HCT116 (cell line): ENCODE data around the gene LYPD4. TPM values are rescaled to one million over a fixed set of nuclear protein-coding genes. Genes with fewer than 3 reads are reported as not detected.

Experiments used
- ATAC-seq: fragments of 200-7000 bp; cut with Tn5 transposase; 2 replicates; pipeline ENCODE4 v1.9.1; 2020; ENCODE audit warnings: mild to moderate bottlenecking, moderate library complexity
- BruUV-seq: library from RNA; stranded (reverse); fragments of 400-500 nt; replicated peaks from 2 replicates; lab custom pipeline; 2021; lab: Mats Ljungman, UMichigan
- CTCF ChIA-PET: fragments of 300-600 bp; sonication (Branson Sonifier 250); formaldehyde crosslinking; loops from one replicate; lab custom pipeline; 2021; ENCODE audit warnings: antibody characterized with exemption; lab: Charles Lee
- POLR2A ChIA-PET: fragments of 300-600, 350-600 bp; sonication (Branson Sonifier 250); formaldehyde crosslinking; loops from one replicate; lab custom pipeline; 2021; ENCODE audit warnings: antibody characterized with exemption; lab: Charles Lee
- RAD21 ChIA-PET, 2 experiments: fragments of 300-600 bp; sonication (Branson Sonifier 250); formaldehyde crosslinking; loops; one replicate each; lab custom pipeline; 2023; ENCODE audit warnings: low total read pairs in 2 of 2; ENCODE audit not compliant: uncharacterized antibody in 2 of 2, unreplicated experiment in 2 of 2, low non-redundant PET in 1 of 2; lab: Charles Lee
- DNase-seq: peaks from one replicate; pipeline ENCODE4 v3.0.0-alpha.2; 2010; ENCODE audit warnings: low read depth, low spot score
- H2AFZ ChIP-seq: fragments of 200-600 bp; shearing (Covaris generic), sonication (generic); 2 replicates; pipeline ENCODE4 v1.6.1; 2017; ENCODE audit warnings: low read depth, mixed run types, mixed read lengths, antibody characterized with exemption, low read length; ENCODE audit not compliant: poor library complexity, severe bottlenecking
- H3K27ac ChIP-seq: 2 replicates; pipeline ENCODE4 v1.5.1; 2012; ENCODE audit warnings: low read depth, low read length
- H3K27me3 ChIP-seq: fragments of 200-600 bp; sonication (generic); 2 replicates; pipeline ENCODE4 v1.6.1; 2016; ENCODE audit warnings: mixed run types, low read length, mixed read lengths; ENCODE audit not compliant: insufficient read depth
- H3K36me3 ChIP-seq, 2 experiments: fragments of 200-500 bp in 1 of 2; fragments of 200-600 bp in 1 of 2; sonication (Bioruptor generic) in 1 of 2; sonication (generic) in 1 of 2; 2 replicates each; pipeline versions ENCODE4 v1.5.1 to v1.6.1; 2014 to 2016; ENCODE audit warnings: low read length in 2 of 2, inconsistent platforms in 1 of 2, mixed read lengths in 1 of 2, mixed run types in 1 of 2; ENCODE audit not compliant: insufficient read depth in 2 of 2, control insufficient read depth in 1 of 2
- H3K4me1 ChIP-seq, 2 experiments: fragments of 200-600 bp in 1 of 2; sonication (generic) in 1 of 2; 2 replicates each; pipeline versions ENCODE4 v1.5.1 to v1.6.1; 2012 to 2017; ENCODE audit warnings: low read length in 2 of 2, inconsistent platforms in 1 of 2, mild to moderate bottlenecking in 1 of 2, mixed read lengths in 1 of 2, mixed run types in 1 of 2, moderate library complexity in 1 of 2; ENCODE audit not compliant: insufficient read depth in 2 of 2, control insufficient read depth in 1 of 2
- H3K4me2 ChIP-seq: fragments of 200-600 bp; sonication (generic); 2 replicates; pipeline ENCODE4 v1.6.1; 2017; ENCODE audit warnings: mixed run types, low read length, mixed read lengths
- H3K4me3 ChIP-seq, 2 experiments: fragments of 200-600 bp in 1 of 2; sonication (generic) in 1 of 2; replicated peaks in 1 of 2; 2 replicates each; pipeline ENCODE4 v1.5.1; 2011 to 2016; ENCODE audit warnings: low read length in 2 of 2, control low read depth in 1 of 2, low read depth in 1 of 2, mild to moderate bottlenecking in 1 of 2, mixed read lengths in 1 of 2, mixed run types in 1 of 2
- H3K79me2 ChIP-seq: fragments of 200-600 bp; sonication (generic); 2 replicates; pipeline ENCODE4 v1.6.1; 2017; ENCODE audit warnings: mild to moderate bottlenecking, mixed run types, low read length, moderate library complexity, mixed read lengths; ENCODE audit not compliant: insufficient read depth
- H3K9ac ChIP-seq: fragments of 200-600 bp; sonication (generic); 2 replicates; pipeline ENCODE4 v1.6.1; 2016; ENCODE audit warnings: low read length, mixed read lengths
- H3K9me2 ChIP-seq: fragments of 200-600 bp; sonication (generic), shearing (Covaris generic); 2 replicates; pipeline ENCODE4 v1.6.1; 2017; ENCODE audit warnings: mixed run types, mild to moderate bottlenecking, moderate library complexity; ENCODE audit not compliant: insufficient read depth
- H3K9me3 ChIP-seq, 2 experiments: fragments of 200-500 bp in 1 of 2; fragments of 200-600 bp in 1 of 2; sonication (Bioruptor generic) in 1 of 2; sonication (generic) in 1 of 2; 2 replicates each; pipeline ENCODE4 v1.6.1; 2014 to 2017; ENCODE audit warnings: low read length in 2 of 2, mixed read lengths in 2 of 2, inconsistent platforms in 1 of 2, low read depth in 1 of 2, mild to moderate bottlenecking in 1 of 2, mixed run types in 1 of 2, moderate library complexity in 1 of 2; ENCODE audit not compliant: control insufficient read depth in 1 of 2, insufficient read depth in 1 of 2
- H4K20me1 ChIP-seq: fragments of 200-600 bp; sonication (generic), shearing (Covaris generic); 2 replicates; pipeline ENCODE4 v1.6.1; 2017; ENCODE audit warnings: mixed run types, mild to moderate bottlenecking, moderate library complexity; ENCODE audit not compliant: insufficient read depth
- ATF3 ChIP-seq: IDR thresholded peaks from 2 replicates; pipeline ENCODE4 v1.6.1; 2012
- CBX3 ChIP-seq: IDR thresholded peaks from 2 replicates; pipeline ENCODE4 v1.6.1; 2012; ENCODE audit warnings: low read depth
- EGR1 ChIP-seq: IDR thresholded peaks from 2 replicates; pipeline ENCODE4 v1.6.1; 2012; ENCODE audit warnings: low read depth
- ELF1 ChIP-seq: IDR thresholded peaks from 2 replicates; pipeline ENCODE4 v1.6.1; 2012; ENCODE audit warnings: low read depth, borderline replicate concordance
- EZH2 ChIP-seq: fragments of 200-600 bp; sonication (generic); IDR thresholded peaks from 2 replicates; pipeline ENCODE4 v1.6.1; 2017; ENCODE audit warnings: antibody characterized with exemption, mixed run types
- EZH2phosphoT487 ChIP-seq: fragments of 200-600 bp; IDR thresholded peaks from 2 replicates; pipeline ENCODE4 v1.6.1; 2018; ENCODE audit warnings: antibody characterized with exemption, borderline replicate concordance
- JUND ChIP-seq: IDR thresholded peaks from 2 replicates; pipeline ENCODE4 v1.6.1; 2012
- MAX ChIP-seq: IDR thresholded peaks from 2 replicates; pipeline ENCODE4 v1.6.1; 2012
- POLR2A ChIP-seq: IDR thresholded peaks from 2 replicates; pipeline ENCODE4 v1.7.0; 2011; ENCODE audit warnings: borderline replicate concordance; ENCODE audit not compliant: insufficient read depth, insufficient read length; ENCODE audit errors: extremely low read depth
- RAD21 ChIP-seq: IDR thresholded peaks from 2 replicates; pipeline ENCODE4 v1.6.1; 2012; ENCODE audit warnings: low read depth, mild to moderate bottlenecking
- REST ChIP-seq: IDR thresholded peaks from 2 replicates; pipeline ENCODE4 v1.6.1; 2012; ENCODE audit warnings: low read depth
- SIN3A ChIP-seq: IDR thresholded peaks from 2 replicates; pipeline ENCODE4 v1.6.1; 2012; ENCODE audit warnings: low read depth
- SP1 ChIP-seq: IDR thresholded peaks from 2 replicates; pipeline ENCODE4 v1.6.1; 2012; ENCODE audit warnings: low read depth
- ZBTB33 ChIP-seq: IDR thresholded peaks from 2 replicates; pipeline ENCODE4 v1.6.1; 2011; ENCODE audit warnings: mild to moderate bottlenecking, low read length, moderate library complexity; ENCODE audit not compliant: insufficient replicate concordance; ENCODE audit errors: extremely low read depth
- ZFX ChIP-seq: fragments of 450-650 bp; IDR thresholded peaks from 2 replicates; pipeline ENCODE4 v1.6.1; 2017
- ZNF274 ChIP-seq: fragments of 200-500 bp; sonication (Bioruptor generic); IDR thresholded peaks from 2 replicates; pipeline ENCODE4 v1.6.1; 2014; ENCODE audit warnings: mild to moderate bottlenecking, low read depth, low read length, inconsistent platforms
- intact Hi-C: fragments of 100-400 bp; cut with micrococcal nuclease; formaldehyde crosslinking; loops from 2 replicates; pipeline ENCODE4 v1.10.0; 2022
- total RNA-seq: library from RNA; stranded (reverse); gene quantifications from one replicate; pipeline ENCODE4 v1.2.1, GENCODE V29; 2021; ENCODE audit not compliant: unreplicated experiment

The LYPD4 gene
- total RNA-seq, 1 experiment from 2014 or later: not detected

GRCh38 chr19:41796901-41797300 lies 47.6 kb downstream of the LYPD4 start:
- RAD21 ChIA-PET: no interaction called here
- POLR2A ChIA-PET: no interaction called here
- CTCF ChIA-PET: no interaction called here
- no peaks in the 10 kb centered on the region for H3K36me3 ChIP-seq
- no peaks in the 10 kb centered on the region for H3K9me3 ChIP-seq
- H3K9ac ChIP-seq: no peak overlapping the region
- H2AFZ ChIP-seq: no peak overlapping the region
- no peaks in the 10 kb centered on the region for H3K9me2 ChIP-seq
- intact Hi-C loops: no loop called here
- H4K20me1 ChIP-seq: no peaks in the 10 kb centered on the region
- H3K4me2 ChIP-seq: no peak overlapping the region
- no peak for TF ChIP-seq SP1
- no peak for TF ChIP-seq MAX
- TF ChIP-seq ATF3: no peak
- TF ChIP-seq EGR1: no peak
- TF ChIP-seq EZH2phosphoT487: no peak
- TF ChIP-seq, all 23 proteins: peak for 0
- Histone ChIP-seq H3K27me3 (peaks cover 18% of the 10 kb centered on the region; the same call in 1 of the 2 replicates), H3K4me1 (no peaks in the 10 kb centered on the region; a peak in 1 of 4 replicates), H3K4me3 (no peak overlapping the region), H3K27ac (no peak overlapping the region), H3K79me2 (no peaks in the 10 kb centered on the region)
- ATAC-seq (no peak), DNase-seq (no peak)
- no TSS peak for BruUV-seq

GRCh38 chr19:41796362-41796761 lies 48.1 kb downstream of the LYPD4 start, which contains the start of gene CEACAM3:
Gene CEACAM3 (plus strand): TSS chr19:41796587. CDS start chr19:41796678, 91 bp downstream.
- Histone ChIP-seq H3K9me2 (no peaks in the 10 kb centered on the region), H2AFZ (no peak within 1 kb of the TSS), H3K4me2 (no peak within 1 kb of the TSS), H3K79me2 (no peaks in the 10 kb centered on the region), H3K36me3 (no peaks in the 10 kb centered on the region), H3K9ac (no peak within 1 kb of the TSS), H3K4me3 (no peak within 1 kb of the TSS), H3K27me3 (peaks cover 22% of the 10 kb centered on the region; the same call in 1 of the 2 replicates), H3K9me3 (no peaks in the 10 kb centered on the region), H4K20me1 (no peaks in the 10 kb centered on the region), H3K4me1 (no peaks in the 10 kb centered on the region; a peak in 1 of 4 replicates), H3K27ac (no peak within 1 kb of the TSS)
- no TSS peak for BruUV-seq
- ChIA-PET RAD21 (no interaction called here), POLR2A (no interaction called here), CTCF (interaction anchor here (1.6 to 5.1 kb wide), 3 partner anchors 14 to 40 kb away, joined by 6 to 80 read pairs (median 6); no protein-coding TSS in a partner anchor)
- DNase-seq (no peak), ATAC-seq (no peak)
- intact Hi-C loops: no loop called here
- TF ChIP-seq ZBTB33 (no peak), EZH2phosphoT487 (no peak), ZFX (no peak), RAD21 (no peak), ZNF274 (no peak), SIN3A (no peak), ELF1 (no peak), EZH2 (no peak), CBX3 (no peak), POLR2A (no peak), REST (no peak), JUND (no peak), MAX (no peak)
